H1 (cell line): ENCODE results near the gene SLIT3. TPM values are rescaled to one million over a fixed set of nuclear protein-coding genes. Genes with fewer than 3 reads are reported as not detected.

Experiments used
- CTCF ChIA-PET: fragments of 300-600 bp; sonication (Branson Sonifier 250); formaldehyde crosslinking; loops from one replicate; lab custom pipeline; 2021; ENCODE audit not compliant: partially characterized antibody; lab: Charles Lee
- POLR2A ChIA-PET: fragments of 300-600 bp; sonication (Branson Sonifier 250); formaldehyde crosslinking; loops from one replicate; lab custom pipeline; 2021; ENCODE audit warnings: inconsistent platforms; ENCODE audit not compliant: partially characterized antibody; lab: Charles Lee
- DNase-seq, 2 experiments: peaks; one replicate each; pipeline versions ENCODE4 v3.0.0 to v3.0.0-alpha.2; 2010 to 2022; ENCODE audit warnings: low spot score in 2 of 2, low read depth in 1 of 2, mixed read lengths in 1 of 2
- FAIRE-seq: peaks from 2 replicates; lab custom pipeline; 2011; peaks lifted over from hg19 to GRCh38; lab: Jason Lieb, UNC
- H2AFZ ChIP-seq: 2 replicates; pipeline ENCODE4 v1.8.1; 2012; ENCODE audit warnings: low read length, inconsistent platforms
- H2AK5ac ChIP-seq: 2 replicates; pipeline ENCODE4 v1.6.1; 2013; ENCODE audit warnings: low read depth, low read length
- H2BK120ac ChIP-seq: replicated peaks from 2 replicates; pipeline ENCODE3; 2013; ENCODE audit warnings: low read depth, low read length, inconsistent platforms
- H2BK12ac ChIP-seq: 2 replicates; pipeline ENCODE4 v1.6.1; 2013; ENCODE audit warnings: low read depth, low read length
- H2BK15ac ChIP-seq: 2 replicates; pipeline ENCODE4 v1.6.1; 2013; ENCODE audit warnings: low read length
- H2BK20ac ChIP-seq: 2 replicates; pipeline ENCODE4 v1.6.1; 2013; ENCODE audit warnings: low read length
- H2BK5ac ChIP-seq: 2 replicates; pipeline ENCODE4 v1.6.1; 2013; ENCODE audit warnings: low read depth, low read length
- H3K14ac ChIP-seq: 2 replicates; pipeline ENCODE4 v1.6.1; 2013; ENCODE audit warnings: inconsistent platforms; ENCODE audit not compliant: insufficient read length
- H3K18ac ChIP-seq: 2 replicates; pipeline ENCODE4 v1.6.1; 2013; ENCODE audit warnings: low read length; ENCODE audit errors: extremely low read depth
- H3K23ac ChIP-seq: 2 replicates; pipeline ENCODE4 v1.6.1; 2013; ENCODE audit warnings: inconsistent platforms; ENCODE audit not compliant: insufficient read length
- H3K23me2 ChIP-seq: 2 replicates; pipeline ENCODE4 v1.6.1; 2013; ENCODE audit warnings: low read depth, low read length
- H3K27ac ChIP-seq: 2 replicates; pipeline ENCODE4 v1.6.1; 2011; ENCODE audit warnings: low read depth, low read length, inconsistent platforms
- H3K27me3 ChIP-seq, 4 experiments: replicated peaks in 1 of 4; 1 replicate in 1 of 4; 2 replicates in 3 of 4; pipeline versions ENCODE4 v1.6.1 to v1.8.1; 2011 to 2013; ENCODE audit warnings: low read length in 3 of 4, mild to moderate bottlenecking in 3 of 4, inconsistent platforms in 2 of 4, mixed read lengths in 2 of 4, moderate library complexity in 1 of 4; ENCODE audit not compliant: control insufficient read depth in 3 of 4, insufficient read depth in 3 of 4; ENCODE audit errors: extremely low read depth in 1 of 4
- H3K36me3 ChIP-seq, 4 experiments: 2 replicates each; pipeline versions ENCODE4 v1.6.1 to v1.8.1; 2011 to 2013; ENCODE audit warnings: mild to moderate bottlenecking in 4 of 4, low read length in 3 of 4, moderate library complexity in 2 of 4, control low read depth in 1 of 4, inconsistent platforms in 1 of 4; ENCODE audit not compliant: insufficient read depth in 4 of 4, control insufficient read depth in 2 of 4
- H3K4ac ChIP-seq: replicated peaks from 2 replicates; pipeline ENCODE3; 2013; ENCODE audit warnings: low read length, low read depth, mixed read lengths, inconsistent platforms; ENCODE audit not compliant: insufficient read length
- H3K4me1 ChIP-seq, 4 experiments: replicated peaks in 1 of 4; 1 replicate in 1 of 4; 2 replicates in 3 of 4; pipeline versions ENCODE4 v1.6.1 to v1.8.1; 2011 to 2013; ENCODE audit warnings: low read length in 3 of 4, inconsistent platforms in 2 of 4, mixed read lengths in 1 of 4; ENCODE audit not compliant: insufficient read depth in 4 of 4, control insufficient read depth in 3 of 4
- H3K4me2 ChIP-seq, 2 experiments: 2 replicates each; pipeline versions ENCODE4 v1.6.1 to v1.8.1; 2011 to 2013; ENCODE audit warnings: low read depth in 2 of 2, low read length in 2 of 2, control low read depth in 1 of 2, inconsistent platforms in 1 of 2, mild to moderate bottlenecking in 1 of 2; ENCODE audit not compliant: insufficient read depth in 1 of 2
- H3K4me3 ChIP-seq, 4 experiments: fragments of 200-600, 300-600 bp in 1 of 4; sonication (generic), shearing (Covaris generic), sonication (Bioruptor Twin) in 1 of 4; 2 replicates each; pipeline versions ENCODE4 v1.5.1 to v1.8.1; 2011 to 2016; ENCODE audit warnings: low read length in 4 of 4, low read depth in 3 of 4, control low read depth in 2 of 4, inconsistent platforms in 2 of 4, mild to moderate bottlenecking in 2 of 4, mixed read lengths in 1 of 4, moderate library complexity in 1 of 4; ENCODE audit not compliant: insufficient read depth in 2 of 4; ENCODE audit errors: extremely low read depth in 1 of 4
- H3K56ac ChIP-seq: replicated peaks from 2 replicates; pipeline ENCODE3; 2013; ENCODE audit warnings: low read depth, mild to moderate bottlenecking, mixed read lengths, low read length, inconsistent platforms; ENCODE audit not compliant: insufficient read length
- H3K79me1 ChIP-seq: 2 replicates; pipeline ENCODE4 v1.6.1; 2013; ENCODE audit warnings: low read depth, low read length, control low read depth
- H3K79me2 ChIP-seq, 2 experiments: 2 replicates each; pipeline versions ENCODE4 v1.6.1 to v1.8.1; 2012 to 2013; ENCODE audit warnings: low read length in 2 of 2, mild to moderate bottlenecking in 2 of 2, inconsistent platforms in 1 of 2; ENCODE audit not compliant: insufficient read depth in 2 of 2, control insufficient read depth in 1 of 2
- H3K9ac ChIP-seq, 4 experiments: replicated peaks in 1 of 4; 1 replicate in 1 of 4; 2 replicates in 3 of 4; pipeline versions ENCODE4 v1.6.1 to v1.8.1; 2011 to 2013; ENCODE audit warnings: low read depth in 3 of 4, low read length in 3 of 4, control low read depth in 2 of 4, mild to moderate bottlenecking in 2 of 4, moderate library complexity in 2 of 4, inconsistent platforms in 1 of 4; ENCODE audit errors: extremely low read depth in 1 of 4
- H3K9me3 ChIP-seq, 2 experiments: 2 replicates each; pipeline versions ENCODE4 v1.6.1 to v1.8.1; 2012 to 2013; ENCODE audit warnings: mild to moderate bottlenecking in 2 of 2, moderate library complexity in 2 of 2, control low read depth in 1 of 2, inconsistent platforms in 1 of 2, low read depth in 1 of 2, low read length in 1 of 2, mixed read lengths in 1 of 2; ENCODE audit not compliant: insufficient read depth in 2 of 2
- H4K20me1 ChIP-seq, 2 experiments: replicated peaks in 1 of 2; 2 replicates each; pipeline versions ENCODE3 to v1.8.1; 2011 to 2013; ENCODE audit warnings: inconsistent platforms in 2 of 2, low read length in 2 of 2, mild to moderate bottlenecking in 1 of 2; ENCODE audit not compliant: insufficient read depth in 2 of 2, control insufficient read depth in 1 of 2
- H4K5ac ChIP-seq: 2 replicates; pipeline ENCODE4 v1.6.1; 2013; ENCODE audit warnings: low read length, low read depth, mixed read lengths, inconsistent platforms; ENCODE audit not compliant: insufficient read length
- H4K8ac ChIP-seq: 2 replicates; pipeline ENCODE4 v1.8.0; 2013; ENCODE audit warnings: mild to moderate bottlenecking, moderate library complexity, low read length, inconsistent platforms; ENCODE audit not compliant: insufficient read depth; ENCODE audit errors: extremely low read depth
- H4K91ac ChIP-seq: replicated peaks from 2 replicates; pipeline ENCODE3; 2013; ENCODE audit warnings: low read length, mixed read lengths, inconsistent platforms; ENCODE audit not compliant: insufficient read length
- BRCA1 ChIP-seq: IDR thresholded peaks from 2 replicates; pipeline ENCODE4 v1.6.1; 2012; ENCODE audit warnings: low read depth, low read length, improper control_type of control experiment
- CEBPB ChIP-seq: IDR thresholded peaks from 2 replicates; pipeline ENCODE4 v1.6.1; 2012; ENCODE audit warnings: low read depth, low read length
- CREB1 ChIP-seq: IDR thresholded peaks from 2 replicates; pipeline ENCODE4 v1.6.1; 2012; ENCODE audit warnings: inconsistent platforms
- EP300 ChIP-seq, 2 experiments: IDR thresholded peaks; 1 replicate in 1 of 2; 2 replicates in 1 of 2; pipeline ENCODE4 v1.6.1; 2011 to 2012; ENCODE audit warnings: low read depth in 2 of 2, low read length in 2 of 2, mild to moderate bottlenecking in 2 of 2, borderline replicate concordance in 1 of 2, inconsistent platforms in 1 of 2, moderate library complexity in 1 of 2
- GTF2F1 ChIP-seq: IDR thresholded peaks from 2 replicates; pipeline ENCODE4 v1.6.1; 2012; ENCODE audit warnings: low read depth, low read length, improper control_type of control experiment, borderline replicate concordance
- HDAC6 ChIP-seq: IDR thresholded peaks from one replicate; pipeline ENCODE4 v1.7.1; 2012; ENCODE audit warnings: low read depth, mild to moderate bottlenecking, inconsistent platforms, low read length, moderate library complexity
- JUN ChIP-seq: IDR thresholded peaks from 2 replicates; pipeline ENCODE4 v1.6.1; 2011; ENCODE audit warnings: low read depth, mild to moderate bottlenecking, improper control_type of control experiment, low read length
- KDM1A ChIP-seq: fragments of 200-600, 300-600 bp; sonication (generic); IDR thresholded peaks from 2 replicates; pipeline ENCODE4 v1.7.1; 2016; ENCODE audit warnings: mild to moderate bottlenecking, low read length, borderline replicate concordance
- POLR2A ChIP-seq, 2 experiments: IDR thresholded peaks; 1 replicate in 1 of 2; 2 replicates in 1 of 2; pipeline ENCODE4 v1.6.1; 2011; ENCODE audit warnings: low read depth in 2 of 2, low read length in 2 of 2, mild to moderate bottlenecking in 2 of 2; ENCODE audit errors: control extremely low read depth in 1 of 2
- POLR2AphosphoS5 ChIP-seq: IDR thresholded peaks from 2 replicates; pipeline ENCODE4 v1.6.1; 2011; ENCODE audit warnings: low read depth, low read length
- SP4 ChIP-seq: IDR thresholded peaks from 2 replicates; pipeline ENCODE4 v1.6.1; 2012; ENCODE audit warnings: low read length, inconsistent platforms
- YY1 ChIP-seq: IDR thresholded peaks from 2 replicates; pipeline ENCODE4 v1.6.1; 2011; ENCODE audit warnings: low read depth, mild to moderate bottlenecking, low read length
- WGBS, 2 experiments: shearing (Covaris generic) in 1 of 2; methylation state at CpG; one replicate each; pipeline versions ENCODE4 v1.1.6 to v1.1.7; 2013 to 2015; ENCODE audit warnings: low lambda C conversion rate in 2 of 2, mixed read lengths in 2 of 2, inconsistent platforms in 1 of 2, low coverage in 1 of 2, missing lambda C conversion rate in 1 of 2; ENCODE audit not compliant: insufficient replicate concordance in 2 of 2, insufficient coverage in 1 of 2, insufficient read length in 1 of 2; ENCODE audit errors: extremely low coverage in 1 of 2, missing lambda C conversion rate in 1 of 2; 5-methylcytosine and 5-hydroxymethylcytosine counted together
- polyA plus RNA-seq, 7 experiments: library from polyadenylated mRNA; depleted of rRNA in 3 of 7; stranded (reverse) in 5 of 7; unstranded in 2 of 7; fragments of >200 nt in 5 of 7; fragments of 200-250 nt in 2 of 7; gene quantifications; 1 replicate in 5 of 7; 2 replicates in 1 of 7; 4 replicates in 1 of 7; pipeline versions ENCODE4 v1.2.1 to v1.2.3, GENCODE V29; 2011 to 2013; ENCODE audit warnings: missing spikeins in 2 of 7, mixed read lengths in 2 of 7
- total RNA-seq: library from RNA; stranded (reverse); fragmentation: NEBNext Ultra II Directional; extraction: Animal tissue kit (Norgen Biotek cat#: 25700); gene quantifications from 2 replicates; pipeline ENCODE4 v1.2.1, GENCODE V29; 2021
- TF ChIP-seq, protein P1 (sequence below): IDR thresholded peaks from 2 replicates; pipeline ENCODE4 v1.6.1; 2012; ENCODE audit warnings: low read length, inconsistent platforms

The SLIT3 gene
- total and polyA plus RNA-seq, 2 of the 8 experiments (the other 6 are each of a cell fraction or from before 2014, with no cell fraction given), result 1.1 to 1.2 TPM

DNA sequence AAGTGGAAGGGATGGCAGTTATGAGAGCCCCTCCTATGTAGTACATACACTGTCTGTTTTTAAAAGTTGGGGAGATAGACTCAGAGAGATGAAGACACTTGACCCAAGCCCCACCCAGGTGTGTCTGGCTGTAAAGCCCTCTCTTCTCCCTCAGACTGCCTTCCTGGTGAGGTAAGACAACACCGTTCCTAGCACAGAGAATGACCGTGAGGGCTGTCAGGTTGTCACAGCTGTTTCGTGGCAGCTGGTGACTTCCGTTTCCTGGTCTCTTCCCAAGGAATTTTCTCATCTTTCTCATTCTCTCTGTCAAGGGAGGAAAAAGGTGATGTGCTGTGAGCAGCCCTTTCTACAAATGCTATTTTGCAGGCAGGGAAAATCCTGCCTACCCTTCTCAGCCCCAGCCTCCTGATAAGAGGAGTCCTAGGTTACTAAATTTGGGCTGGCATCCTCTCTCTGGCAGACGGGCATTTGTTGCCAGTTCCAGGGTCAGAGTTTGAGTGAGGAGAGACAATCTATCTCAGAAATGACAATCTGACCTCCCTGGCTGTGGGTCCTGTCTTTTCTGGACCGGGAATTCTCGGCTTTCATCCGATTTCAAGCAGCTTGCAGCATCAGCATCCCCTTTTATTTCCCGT, 458.3 kb downstream of the SLIT3 start:
- H2AFZ ChIP-seq, result no peak overlapping the region
- H3K36me3 ChIP-seq, result no peaks in the 10 kb centered on the region
- H3K9ac ChIP-seq, result no peak overlapping the region
- no peak overlapping the region for H2AK5ac ChIP-seq
- H3K56ac ChIP-seq, result no peak overlapping the region
- H3K23ac ChIP-seq, result no peak overlapping the region
- H3K4me2 ChIP-seq, result no peak overlapping the region
- DNase-seq (no peak), FAIRE-seq (no peak)
- H3K9me3 ChIP-seq, result no peaks in the 10 kb centered on the region
- H3K79me2 ChIP-seq, result no peaks in the 10 kb centered on the region
- no peak overlapping the region for H3K4ac ChIP-seq
- ChIA-PET POLR2A (no interaction called here), CTCF (interaction anchor here (0.5 to 1.1 kb wide), 3 partner anchors 13 to 69 kb away, joined by 3 read pairs; no protein-coding TSS in a partner anchor)
- no peak overlapping the region for H2BK20ac ChIP-seq
- no peak for TF ChIP-seq JUN
- no peak for TF ChIP-seq BRCA1
- no peak for TF ChIP-seq POLR2AphosphoS5
- TF ChIP-seq KDM1A, result no peak
- TF ChIP-seq HDAC6, result no peak
- no peak for TF ChIP-seq YY1
- no peak for TF ChIP-seq EP300 (IDR thresholded peaks at IDR 0.05; ENCODE audit: borderline replicate concordance in 1 of 2, low read depth in 2 of 2, low read length in 2 of 2)
- TF ChIP-seq CEBPB, result no peak
- TF ChIP-seq GTF2F1, result no peak
- no peak for TF ChIP-seq POLR2A (IDR thresholded peaks at IDR 0.05; ENCODE audit: control extremely low read depth in 1 of 2, low read depth in 2 of 2, low read length in 2 of 2)
- TF ChIP-seq SP4, result no peak
- no peak for TF ChIP-seq CREB1
- TF ChIP-seq, protein P1, sequence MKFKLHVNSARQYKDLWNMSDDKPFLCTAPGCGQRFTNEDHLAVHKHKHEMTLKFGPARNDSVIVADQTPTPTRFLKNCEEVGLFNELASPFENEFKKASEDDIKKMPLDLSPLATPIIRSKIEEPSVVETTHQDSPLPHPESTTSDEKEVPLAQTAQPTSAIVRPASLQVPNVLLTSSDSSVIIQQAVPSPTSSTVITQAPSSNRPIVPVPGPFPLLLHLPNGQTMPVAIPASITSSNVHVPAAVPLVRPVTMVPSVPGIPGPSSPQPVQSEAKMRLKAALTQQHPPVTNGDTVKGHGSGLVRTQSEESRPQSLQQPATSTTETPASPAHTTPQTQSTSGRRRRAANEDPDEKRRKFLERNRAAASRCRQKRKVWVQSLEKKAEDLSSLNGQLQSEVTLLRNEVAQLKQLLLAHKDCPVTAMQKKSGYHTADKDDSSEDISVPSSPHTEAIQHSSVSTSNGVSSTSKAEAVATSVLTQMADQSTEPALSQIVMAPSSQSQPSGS, result no peak
- no peak overlapping the region for H4K8ac ChIP-seq
- H3K18ac ChIP-seq, result no peak overlapping the region
- H2BK12ac ChIP-seq, result no peak overlapping the region
- no peak overlapping the region for H4K91ac ChIP-seq
- no peak overlapping the region for H4K5ac ChIP-seq
- no peak overlapping the region for H3K27ac ChIP-seq
- no peak overlapping the region for H2BK5ac ChIP-seq
- WGBS, 2 experiments, result 84% methylated on average over 9 of the region's 9 CpGs; no CpG with 5 or more reads in 1 of the 2 experiments
- peaks cover 0 to 10% (median 3%) of the 10 kb centered on the region in 4 experiments; a peak in 3 of 7 replicates for H3K27me3 ChIP-seq
- H3K14ac ChIP-seq, result no peak overlapping the region
- no peaks in the 10 kb centered on the region for H3K23me2 ChIP-seq
- no peaks in the 10 kb centered on the region for H3K79me1 ChIP-seq
- no peak overlapping the region for H2BK120ac ChIP-seq
- H2BK15ac ChIP-seq, result no peak overlapping the region
- no peaks in the 10 kb centered on the region for H3K4me1 ChIP-seq
- H4K20me1 ChIP-seq, result no peaks in the 10 kb centered on the region
- H3K4me3 ChIP-seq, result no peak overlapping the region
